ENCODE data around the gene ARID3C.

- TF ChIP-seq CTCF (IDR thresholded peaks at IDR 0.05) (no peak), POLR2A (IDR thresholded peaks at IDR 0.05) (no peak)
Observed at GRCh38 chr9:34633166-34633565, 4.3 kb upstream of the ARID3C start.
